GM13977 (cell line): Measurements from ENCODE around the gene PFAS.
A peak's percentile ranks its signal among the peaks of the same experiment; 100 is the strongest.
"Not testable (repeated sequence)": the region's sequence is repeated elsewhere in the genome, so short reads cannot be mapped to it uniquely, and the experiment has no call there.

Experiments
- DNase-seq: peaks from one replicate; pipeline ENCODE4 v3.0.0; 2012; ENCODE audit warnings: low spot score
- in situ Hi-C: fragments of 300-500 bp; cut with MboI; formaldehyde crosslinking; loops from one replicate; pipeline ENCODE4 v1.12.0; 2022; ENCODE audit warnings: low sequenced_read_pairs, low pct_unique_long_range_greater_than_20kb, mixed read lengths, inconsistent platforms; ENCODE audit not compliant: unreplicated experiment
- TF ChIP-seq, protein P1 (sequence below): IDR thresholded peaks from 2 replicates; pipeline ENCODE4 v1.5.1; 2012; ENCODE audit warnings: mild to moderate bottlenecking, control low read depth; ENCODE audit not compliant: insufficient read depth; ENCODE audit errors: extremely low read depth, missing control alignments

PFAS gene

DNA sequence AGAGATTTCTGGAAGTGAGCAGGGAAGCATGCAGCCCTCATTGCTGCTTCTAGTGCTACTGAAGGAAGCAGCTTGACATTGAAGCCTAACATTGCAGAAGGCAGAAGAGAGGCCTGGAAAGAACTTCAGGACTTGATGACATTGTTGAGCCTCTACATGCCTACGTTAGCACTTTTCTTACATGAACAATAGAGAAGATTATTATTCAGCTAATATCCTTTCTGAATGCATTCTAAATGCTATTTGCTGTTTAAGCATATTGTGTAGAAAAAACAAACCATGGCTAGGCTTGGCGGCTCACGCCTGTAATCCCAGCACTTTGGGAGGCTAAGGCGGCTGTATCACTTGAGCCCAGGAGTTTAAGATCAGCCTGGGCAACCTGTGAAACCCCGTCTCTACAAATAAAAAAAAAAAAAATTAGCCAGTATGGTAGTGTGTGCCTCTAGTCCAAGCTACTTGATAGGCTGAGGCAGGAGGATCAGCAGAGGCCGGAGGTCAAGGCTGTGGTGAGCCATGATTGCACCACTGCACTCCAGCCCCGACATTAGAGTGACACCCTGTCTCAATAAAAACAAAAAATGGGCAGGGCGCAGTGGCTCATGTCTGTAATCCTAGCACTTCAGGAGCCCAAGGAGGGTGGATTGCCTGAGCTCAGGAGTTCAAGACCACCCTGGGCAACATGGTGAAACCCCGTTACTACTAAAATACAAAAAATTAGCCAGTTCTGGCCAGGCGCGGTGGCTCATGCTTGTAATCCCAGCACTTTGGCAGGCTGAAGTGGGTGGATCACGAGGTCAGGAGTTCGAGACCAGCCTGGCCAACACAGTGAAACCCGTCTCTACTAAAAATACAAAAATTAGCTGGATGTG, 36.5 kb upstream of the PFAS start:
- TF ChIP-seq, protein P1, sequence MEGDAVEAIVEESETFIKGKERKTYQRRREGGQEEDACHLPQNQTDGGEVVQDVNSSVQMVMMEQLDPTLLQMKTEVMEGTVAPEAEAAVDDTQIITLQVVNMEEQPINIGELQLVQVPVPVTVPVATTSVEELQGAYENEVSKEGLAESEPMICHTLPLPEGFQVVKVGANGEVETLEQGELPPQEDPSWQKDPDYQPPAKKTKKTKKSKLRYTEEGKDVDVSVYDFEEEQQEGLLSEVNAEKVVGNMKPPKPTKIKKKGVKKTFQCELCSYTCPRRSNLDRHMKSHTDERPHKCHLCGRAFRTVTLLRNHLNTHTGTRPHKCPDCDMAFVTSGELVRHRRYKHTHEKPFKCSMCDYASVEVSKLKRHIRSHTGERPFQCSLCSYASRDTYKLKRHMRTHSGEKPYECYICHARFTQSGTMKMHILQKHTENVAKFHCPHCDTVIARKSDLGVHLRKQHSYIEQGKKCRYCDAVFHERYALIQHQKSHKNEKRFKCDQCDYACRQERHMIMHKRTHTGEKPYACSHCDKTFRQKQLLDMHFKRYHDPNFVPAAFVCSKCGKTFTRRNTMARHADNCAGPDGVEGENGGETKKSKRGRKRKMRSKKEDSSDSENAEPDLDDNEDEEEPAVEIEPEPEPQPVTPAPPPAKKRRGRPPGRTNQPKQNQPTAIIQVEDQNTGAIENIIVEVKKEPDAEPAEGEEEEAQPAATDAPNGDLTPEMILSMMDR: no peak
- DNase-seq: no peak
- in situ Hi-C loops: no loop called here

DNA sequence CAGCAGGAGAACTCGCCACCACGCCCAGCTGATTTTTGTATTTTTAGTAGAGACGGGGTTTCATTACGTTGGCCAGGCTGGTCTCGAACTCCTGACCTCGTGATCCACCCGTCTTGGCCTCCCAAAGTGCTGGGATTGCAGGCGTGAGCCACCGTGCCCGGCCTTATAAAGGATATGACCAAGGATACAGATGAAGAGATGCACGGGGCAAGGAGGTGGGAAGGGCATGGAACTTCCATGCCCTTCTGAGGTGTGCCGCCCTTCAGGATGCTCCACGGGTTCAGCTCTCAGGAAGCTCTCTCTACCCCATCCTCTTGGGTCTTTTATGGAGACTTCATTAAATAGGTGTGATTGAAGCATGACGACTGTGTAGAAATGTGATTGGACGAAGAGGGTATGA, 35.1 kb upstream of the PFAS start:
- DNase-seq, in situ Hi-C loops: not testable (repeated sequence)

DNA sequence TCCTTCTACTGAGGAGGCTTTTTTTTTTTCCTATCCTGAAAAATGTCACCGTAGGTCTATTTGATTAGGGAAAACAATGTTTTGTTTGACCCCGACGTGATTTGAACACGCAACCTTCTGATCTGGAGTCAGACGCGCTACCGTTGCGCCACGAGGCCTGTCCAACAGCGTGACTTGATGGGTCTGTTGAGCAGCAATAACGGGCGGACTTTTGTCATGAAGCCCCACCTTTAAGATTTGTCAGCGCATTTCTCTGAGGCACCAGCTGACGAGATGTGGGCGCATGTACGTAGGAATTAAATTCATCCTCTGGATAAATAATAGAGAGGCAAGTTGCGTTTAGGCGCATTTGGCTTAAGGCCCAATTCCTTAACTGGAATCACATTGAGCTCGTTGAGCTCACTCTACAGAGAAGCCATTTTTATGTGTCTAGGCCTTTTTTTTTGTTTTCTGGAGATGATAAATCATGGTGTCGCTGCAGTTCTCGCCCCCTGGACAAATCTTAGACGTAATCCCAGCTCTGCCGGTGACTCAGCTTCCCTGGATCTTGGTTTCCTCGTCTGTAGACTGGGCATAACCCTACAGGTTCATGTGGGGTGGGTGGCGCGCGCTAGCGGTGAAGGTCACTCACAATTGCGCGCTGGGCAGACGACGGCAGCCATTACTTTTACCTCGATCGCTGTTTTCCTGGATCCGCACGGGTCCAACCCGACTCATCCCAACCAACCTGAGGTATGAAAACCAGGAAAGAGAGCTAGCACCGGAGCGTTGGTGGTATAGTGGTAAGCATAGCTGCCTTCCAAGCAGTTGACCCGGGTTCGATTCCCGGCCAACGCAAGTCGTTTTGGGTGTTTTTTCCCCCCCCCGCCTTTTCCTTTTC, 28.1 kb upstream of the PFAS start:
- DNase-seq: peak; percentile 66
- TF ChIP-seq, protein P1: no peak
- in situ Hi-C loops: no loop called here

DNA sequence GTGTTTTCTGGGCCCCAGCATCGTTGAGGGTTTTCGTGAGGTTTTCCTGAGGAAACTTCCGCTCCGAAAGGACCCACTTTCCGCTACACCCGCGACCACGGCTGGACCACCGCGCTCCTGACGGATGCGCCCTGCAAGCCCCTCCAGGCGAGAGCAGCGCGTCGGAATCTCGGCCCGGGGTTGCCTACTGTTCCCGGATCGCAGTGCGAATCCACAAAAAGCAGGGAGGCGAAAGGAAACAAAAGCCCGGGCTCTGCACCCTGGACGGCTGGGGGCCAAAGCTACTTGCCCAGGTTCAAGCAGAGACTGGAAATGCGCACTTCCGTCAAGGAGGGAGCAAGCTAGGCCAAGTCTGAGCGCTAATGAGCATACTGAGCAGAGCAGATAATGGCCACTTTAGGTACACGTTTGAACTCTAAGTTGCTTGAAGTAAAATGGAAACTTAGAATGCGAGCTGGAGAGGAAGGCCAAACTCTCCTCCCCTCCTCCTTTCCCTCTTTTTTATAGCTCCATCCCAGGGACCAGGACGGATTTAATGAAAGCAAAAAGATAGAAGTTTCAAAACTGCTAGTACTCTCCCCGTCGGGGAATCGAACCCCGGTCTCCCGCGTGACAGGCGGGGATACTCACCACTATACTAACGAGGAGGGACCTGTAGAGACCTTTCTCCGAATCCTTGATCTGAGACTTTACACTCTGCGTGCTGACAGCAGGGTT, 27.3 kb upstream of the PFAS start:
- in situ Hi-C loops: no loop called here
- peak; percentile 56 for DNase-seq

DNA sequence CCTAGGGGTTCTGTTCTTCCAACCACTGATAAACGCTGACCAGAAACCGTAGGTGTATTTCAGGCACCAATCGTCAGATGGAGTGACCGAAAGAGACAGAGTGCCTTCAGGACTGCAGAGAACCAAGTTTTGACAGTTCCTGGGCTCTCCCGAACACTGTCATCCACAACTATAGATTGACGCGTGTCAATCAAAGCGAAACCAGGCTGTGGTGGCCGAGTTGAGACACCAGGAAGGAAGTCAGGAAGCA, 26.8 kb upstream of the PFAS start:
- peak; percentile 62 for DNase-seq
- TF ChIP-seq, protein P1: no peak
- in situ Hi-C loops: no loop called here

More for the DNA sequence above, 27.3 kb upstream of the PFAS start:
- TF ChIP-seq, protein P1: no peak

DNA sequence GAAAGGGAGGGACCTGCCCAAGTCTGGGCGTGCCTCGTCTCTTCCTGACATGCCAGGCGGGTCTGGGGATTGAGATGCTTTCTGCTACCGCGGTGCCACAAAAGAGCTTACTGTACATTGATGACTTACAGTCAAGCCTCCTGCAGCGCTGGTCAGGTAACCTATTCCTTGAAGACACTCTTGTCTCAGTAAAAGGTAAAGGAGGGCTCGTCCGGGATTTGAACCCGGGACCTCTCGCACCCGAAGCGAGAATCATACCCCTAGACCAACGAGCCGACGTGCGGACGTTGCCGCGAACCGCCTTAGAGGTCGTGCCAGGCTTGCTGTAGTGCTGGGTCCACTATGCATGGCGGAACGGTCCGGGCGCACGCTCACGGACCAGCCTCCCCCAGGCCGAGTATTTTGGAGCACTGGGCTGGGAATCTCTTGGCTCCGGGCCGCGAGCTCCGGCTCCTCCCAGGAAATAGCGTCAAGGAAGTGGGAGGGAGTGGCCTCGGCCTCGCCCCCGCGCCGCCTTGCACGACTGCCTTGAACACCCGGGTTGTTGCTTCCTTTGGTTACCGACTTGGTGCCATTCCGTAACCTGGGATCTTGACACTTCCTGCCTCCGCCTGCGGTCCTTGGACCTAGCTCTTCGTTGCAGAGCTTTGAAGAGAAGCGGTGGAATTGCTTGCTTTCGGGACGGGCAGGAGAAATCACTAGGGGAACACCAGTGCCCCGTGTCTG, 26.3 kb upstream of the PFAS start:
- TF ChIP-seq, protein P1: no peak
- DNase-seq: peak; percentile 71
- in situ Hi-C loops: no loop called here
